NB4 (cell line): Measurements from ENCODE around the gene F7.

Experiments used
- MYC ChIP-seq: IDR thresholded peaks from 2 replicates; pipeline ENCODE4 v1.6.1; 2011; ENCODE audit warnings: low read depth, low read length
- TF ChIP-seq, protein P1 (sequence below): IDR thresholded peaks from one replicate; pipeline ENCODE4 v1.5.1; 2012; ENCODE audit warnings: low read depth, low read length
- TF ChIP-seq, protein P2 (sequence below): IDR thresholded peaks from 2 replicates; pipeline ENCODE4 v1.6.1; 2011; ENCODE audit warnings: low read depth, low read length

DNA sequence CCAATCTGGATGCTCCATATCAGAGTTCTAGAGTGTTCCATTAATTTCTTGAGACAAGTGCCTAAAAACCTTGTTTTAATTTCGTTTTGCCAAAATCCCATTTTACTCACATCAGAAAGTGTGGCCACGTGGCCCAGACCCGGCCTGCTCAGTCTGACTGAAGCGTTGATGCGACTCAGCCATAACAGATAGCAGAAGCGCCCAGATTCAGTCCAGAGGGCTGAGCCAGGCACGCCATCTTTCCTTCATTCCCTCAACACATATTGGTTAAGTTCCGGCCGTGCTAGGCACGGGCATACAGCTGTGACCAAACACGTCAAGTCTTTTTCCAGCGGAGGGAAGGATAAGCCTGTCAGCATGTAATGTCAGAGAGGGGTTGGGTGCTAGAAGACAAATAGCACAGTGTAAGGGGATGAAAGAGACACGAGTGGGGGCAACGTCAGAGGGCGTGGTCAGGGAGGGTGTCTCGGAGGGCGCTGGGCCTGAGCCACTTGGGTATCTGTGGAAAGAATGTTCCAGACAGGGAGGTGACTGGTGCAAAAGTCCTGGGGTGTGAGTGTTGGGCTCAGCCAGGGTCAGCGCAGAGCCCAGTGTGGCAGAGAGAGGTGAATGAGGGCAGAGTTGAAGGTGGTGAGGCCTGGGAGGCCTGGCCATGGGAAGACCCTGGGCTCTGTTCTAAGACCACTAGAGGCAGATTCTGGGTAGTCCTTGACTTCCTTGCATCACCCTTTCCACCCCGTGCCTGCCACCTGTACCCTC, 20.1 kb downstream of the F7 start:
- no peak for TF ChIP-seq MYC
- TF ChIP-seq, protein P1, sequence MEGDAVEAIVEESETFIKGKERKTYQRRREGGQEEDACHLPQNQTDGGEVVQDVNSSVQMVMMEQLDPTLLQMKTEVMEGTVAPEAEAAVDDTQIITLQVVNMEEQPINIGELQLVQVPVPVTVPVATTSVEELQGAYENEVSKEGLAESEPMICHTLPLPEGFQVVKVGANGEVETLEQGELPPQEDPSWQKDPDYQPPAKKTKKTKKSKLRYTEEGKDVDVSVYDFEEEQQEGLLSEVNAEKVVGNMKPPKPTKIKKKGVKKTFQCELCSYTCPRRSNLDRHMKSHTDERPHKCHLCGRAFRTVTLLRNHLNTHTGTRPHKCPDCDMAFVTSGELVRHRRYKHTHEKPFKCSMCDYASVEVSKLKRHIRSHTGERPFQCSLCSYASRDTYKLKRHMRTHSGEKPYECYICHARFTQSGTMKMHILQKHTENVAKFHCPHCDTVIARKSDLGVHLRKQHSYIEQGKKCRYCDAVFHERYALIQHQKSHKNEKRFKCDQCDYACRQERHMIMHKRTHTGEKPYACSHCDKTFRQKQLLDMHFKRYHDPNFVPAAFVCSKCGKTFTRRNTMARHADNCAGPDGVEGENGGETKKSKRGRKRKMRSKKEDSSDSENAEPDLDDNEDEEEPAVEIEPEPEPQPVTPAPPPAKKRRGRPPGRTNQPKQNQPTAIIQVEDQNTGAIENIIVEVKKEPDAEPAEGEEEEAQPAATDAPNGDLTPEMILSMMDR, result no peak
- TF ChIP-seq, protein P2, sequence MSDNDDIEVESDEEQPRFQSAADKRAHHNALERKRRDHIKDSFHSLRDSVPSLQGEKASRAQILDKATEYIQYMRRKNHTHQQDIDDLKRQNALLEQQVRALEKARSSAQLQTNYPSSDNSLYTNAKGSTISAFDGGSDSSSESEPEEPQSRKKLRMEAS, result no peak
